Gastroesophageal sphincter (tissue), 3 donors: ENCODE measurements around the gene PTPRG.

Experiments used
- POLR2AphosphoS5 ChIP-seq: sonication (generic); formaldehyde crosslinking; IDR thresholded peaks from one replicate; pipeline ENCODE4 v1.6.1; 2017; ENCODE audit warnings: antibody characterized with exemption
- TF ChIP-seq, protein P1 (sequence below), 4 experiments: fragments of 200-600 bp in 2 of 4; fragments of 450-650 bp in 2 of 4; sonication (generic) in 1 of 4; IDR thresholded peaks; one replicate each; pipeline ENCODE4 v1.5.1; 2017 to 2019; ENCODE audit warnings: antibody characterized with exemption in 4 of 4, mild to moderate bottlenecking in 2 of 4, moderate library complexity in 2 of 4

DNA sequence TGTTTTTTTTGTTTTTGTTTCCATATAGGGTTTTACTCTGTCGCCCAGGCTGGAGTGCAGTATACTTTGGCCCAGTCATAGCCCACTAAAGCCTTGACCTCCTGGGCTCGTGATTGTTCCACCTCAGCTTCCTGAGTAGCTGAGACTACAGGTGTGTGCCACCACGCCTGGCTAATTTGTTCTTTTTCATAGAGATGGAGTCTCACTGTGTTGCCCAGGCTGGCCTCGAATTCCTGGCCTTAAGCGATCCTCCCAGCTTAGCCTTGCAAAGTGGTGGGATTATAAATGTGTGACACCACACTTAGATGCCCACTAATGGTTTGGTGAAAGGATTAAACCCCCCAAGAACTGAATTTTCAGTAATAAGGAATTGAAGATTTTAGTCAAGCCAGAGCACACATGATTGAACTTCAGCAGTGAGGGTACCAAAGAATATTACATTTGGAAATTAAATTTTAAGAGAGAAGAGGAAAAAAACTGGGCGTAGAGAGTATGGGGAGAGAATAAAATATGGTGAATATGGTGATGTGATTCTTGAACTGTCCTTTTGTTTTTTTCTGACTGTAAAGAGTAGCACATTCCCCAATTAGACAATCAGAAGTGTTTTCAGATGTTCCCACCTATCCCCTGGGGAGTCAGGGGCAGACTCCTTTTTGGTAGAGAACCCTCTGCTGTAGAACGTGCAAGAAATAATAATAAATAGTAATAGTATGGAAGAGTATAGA, 208.1 kb downstream of the PTPRG start:
- TF ChIP-seq, protein P1, sequence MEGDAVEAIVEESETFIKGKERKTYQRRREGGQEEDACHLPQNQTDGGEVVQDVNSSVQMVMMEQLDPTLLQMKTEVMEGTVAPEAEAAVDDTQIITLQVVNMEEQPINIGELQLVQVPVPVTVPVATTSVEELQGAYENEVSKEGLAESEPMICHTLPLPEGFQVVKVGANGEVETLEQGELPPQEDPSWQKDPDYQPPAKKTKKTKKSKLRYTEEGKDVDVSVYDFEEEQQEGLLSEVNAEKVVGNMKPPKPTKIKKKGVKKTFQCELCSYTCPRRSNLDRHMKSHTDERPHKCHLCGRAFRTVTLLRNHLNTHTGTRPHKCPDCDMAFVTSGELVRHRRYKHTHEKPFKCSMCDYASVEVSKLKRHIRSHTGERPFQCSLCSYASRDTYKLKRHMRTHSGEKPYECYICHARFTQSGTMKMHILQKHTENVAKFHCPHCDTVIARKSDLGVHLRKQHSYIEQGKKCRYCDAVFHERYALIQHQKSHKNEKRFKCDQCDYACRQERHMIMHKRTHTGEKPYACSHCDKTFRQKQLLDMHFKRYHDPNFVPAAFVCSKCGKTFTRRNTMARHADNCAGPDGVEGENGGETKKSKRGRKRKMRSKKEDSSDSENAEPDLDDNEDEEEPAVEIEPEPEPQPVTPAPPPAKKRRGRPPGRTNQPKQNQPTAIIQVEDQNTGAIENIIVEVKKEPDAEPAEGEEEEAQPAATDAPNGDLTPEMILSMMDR (IDR thresholded peaks at IDR 0.05): no peak
- no peak for TF ChIP-seq POLR2AphosphoS5
